Measurements from ENCODE around the gene ANAPC2. TPM values are rescaled to one million over a fixed set of nuclear protein-coding genes. Genes with fewer than 3 reads are reported as not detected.

The ANAPC2 gene
- total RNA-seq, 2 experiments from 2014 or later, result 34.8 to 90.4 TPM

DNA sequence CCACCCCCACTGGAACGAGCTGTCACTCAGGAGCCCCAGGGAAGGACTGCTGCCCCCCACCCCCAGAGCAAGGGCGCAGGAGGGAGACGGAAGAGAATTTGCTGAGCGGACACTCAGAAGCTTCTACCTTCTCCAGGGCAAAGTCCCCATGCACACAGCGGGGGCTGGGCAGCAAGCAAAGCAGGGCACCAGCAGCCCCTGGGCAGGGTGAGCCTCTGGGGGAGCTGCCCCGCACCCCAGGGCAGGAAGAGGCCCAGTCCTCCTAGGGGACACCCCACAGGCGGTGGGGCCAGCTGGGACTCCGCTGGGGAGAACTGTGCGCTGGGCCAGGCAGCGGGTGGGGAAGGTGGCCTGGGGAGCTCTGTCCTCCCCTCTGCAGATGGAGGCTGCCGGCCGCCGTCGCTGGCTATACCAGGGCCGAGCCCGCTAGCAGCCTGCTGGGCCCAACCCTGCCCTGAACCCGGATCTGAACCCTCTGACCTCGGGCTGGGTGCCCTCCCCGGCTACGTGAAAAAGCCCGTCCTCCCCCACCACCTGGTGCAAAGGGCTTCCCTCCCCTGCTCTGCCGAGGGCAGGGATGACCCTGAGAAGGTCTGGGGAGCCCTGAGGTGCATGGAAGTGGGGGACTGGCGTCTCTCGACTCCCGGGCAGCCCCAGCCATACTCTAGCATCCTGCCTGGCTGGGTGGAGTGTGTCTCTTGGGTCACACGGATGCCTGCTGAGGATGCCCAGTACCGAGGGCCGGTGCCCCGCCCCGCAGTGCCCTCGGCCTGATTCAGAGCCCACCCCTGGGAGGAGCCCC is 41.7 kb upstream of the ANAPC2 start:
- intact Hi-C loops (cut with micrococcal nuclease; ENCODE audit: unreplicated experiment), result no loop called here
- BruUV-seq (replicated peaks), result no TSS peak
- Histone ChIP-seq H3K36me3 (ENCODE audit: insufficient read depth, low read length) (no peaks in the 10 kb centered on the region), H3K27ac (ENCODE audit: low read depth, low read length, poor library complexity, severe bottlenecking) (no peak overlapping the region), H3K4me2 (ENCODE audit: low read length) (no peak overlapping the region), H4K20me1 (ENCODE audit: insufficient read depth, low read length) (no peaks in the 10 kb centered on the region), H3K79me2 (ENCODE audit: insufficient read depth, low read depth, low read length) (no peaks in the 10 kb centered on the region), H3K4me1 (ENCODE audit: insufficient read depth, low read length, poor library complexity, severe bottlenecking) (peaks cover 12% of the 10 kb centered on the region), H2AFZ (ENCODE audit: low read length) (no peak overlapping the region), H3K4me3 (ENCODE audit: low read depth, low read length, poor library complexity, severe bottlenecking) (no peak overlapping the region), H3K9me3 (ENCODE audit: low read length) (no peaks in the 10 kb centered on the region), H3K9me2 (ENCODE audit: insufficient read depth, low read length) (no peaks in the 10 kb centered on the region)
- POLR2A ChIA-PET, result no interaction called here
- TF ChIP-seq EZH2phosphoT487 (IDR thresholded peaks at IDR 0.05; ENCODE audit: borderline replicate concordance, low read depth, low read length), result no peak
- TF ChIP-seq, protein P1, sequence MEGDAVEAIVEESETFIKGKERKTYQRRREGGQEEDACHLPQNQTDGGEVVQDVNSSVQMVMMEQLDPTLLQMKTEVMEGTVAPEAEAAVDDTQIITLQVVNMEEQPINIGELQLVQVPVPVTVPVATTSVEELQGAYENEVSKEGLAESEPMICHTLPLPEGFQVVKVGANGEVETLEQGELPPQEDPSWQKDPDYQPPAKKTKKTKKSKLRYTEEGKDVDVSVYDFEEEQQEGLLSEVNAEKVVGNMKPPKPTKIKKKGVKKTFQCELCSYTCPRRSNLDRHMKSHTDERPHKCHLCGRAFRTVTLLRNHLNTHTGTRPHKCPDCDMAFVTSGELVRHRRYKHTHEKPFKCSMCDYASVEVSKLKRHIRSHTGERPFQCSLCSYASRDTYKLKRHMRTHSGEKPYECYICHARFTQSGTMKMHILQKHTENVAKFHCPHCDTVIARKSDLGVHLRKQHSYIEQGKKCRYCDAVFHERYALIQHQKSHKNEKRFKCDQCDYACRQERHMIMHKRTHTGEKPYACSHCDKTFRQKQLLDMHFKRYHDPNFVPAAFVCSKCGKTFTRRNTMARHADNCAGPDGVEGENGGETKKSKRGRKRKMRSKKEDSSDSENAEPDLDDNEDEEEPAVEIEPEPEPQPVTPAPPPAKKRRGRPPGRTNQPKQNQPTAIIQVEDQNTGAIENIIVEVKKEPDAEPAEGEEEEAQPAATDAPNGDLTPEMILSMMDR (conservative IDR thresholded peaks at IDR 0.05; ENCODE audit: low read length), result no peak
- CTCF ChIA-PET (ENCODE audit: unreplicated experiment), result no interaction called here
- no peak for DNase-seq (ENCODE audit: low spot score)

DNA sequence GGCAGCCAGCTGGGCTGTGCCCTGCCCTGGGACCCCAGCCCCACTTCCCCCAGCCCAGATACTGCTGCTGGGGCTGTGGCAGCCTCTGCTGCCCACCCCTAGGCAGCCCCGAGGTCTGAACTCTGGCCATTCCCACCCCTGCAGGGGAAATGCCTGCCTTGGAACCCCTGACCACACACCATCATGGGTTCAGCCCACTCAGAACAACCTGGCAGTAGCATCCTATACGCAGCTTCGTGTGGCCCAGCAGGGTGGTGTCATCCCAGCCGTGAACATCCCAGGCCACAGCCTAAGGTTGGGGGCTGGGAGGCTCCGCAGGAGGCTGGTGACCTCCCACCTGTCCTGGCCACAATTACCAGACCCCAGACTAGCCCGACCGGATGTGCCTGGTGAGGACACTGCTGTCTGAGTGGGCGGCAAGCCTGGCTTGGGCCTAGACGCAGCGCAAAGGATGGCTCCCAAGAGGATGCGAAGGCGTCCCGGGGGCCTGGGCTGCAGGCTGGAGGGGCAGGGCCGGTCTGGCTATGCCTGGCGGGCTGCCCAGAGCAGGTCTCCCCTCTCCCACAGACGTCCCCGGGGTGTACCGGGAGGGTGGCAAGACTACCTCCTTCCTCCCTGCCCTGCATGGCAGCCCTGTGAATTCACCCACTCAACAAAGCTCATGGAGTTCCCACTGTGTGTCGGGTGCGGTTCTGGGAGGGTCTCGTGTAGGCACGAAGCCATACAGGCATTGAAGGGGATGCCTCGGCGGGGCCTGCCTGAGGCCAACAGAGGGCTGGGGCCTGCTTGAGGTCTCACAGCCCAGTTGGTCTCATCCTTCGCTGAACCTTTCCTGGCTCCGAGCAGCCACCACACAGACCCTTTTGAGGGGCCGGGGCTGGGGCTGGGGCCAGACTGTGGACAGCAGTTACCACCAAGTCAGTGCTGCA is 40.9 kb upstream of the ANAPC2 start:
- Histone ChIP-seq H3K9me2 (ENCODE audit: insufficient read depth, low read length) (no peaks in the 10 kb centered on the region), H3K4me1 (ENCODE audit: insufficient read depth, low read length, poor library complexity, severe bottlenecking) (peaks cover 11% of the 10 kb centered on the region), H3K9me3 (ENCODE audit: low read length) (no peaks in the 10 kb centered on the region), H3K36me3 (ENCODE audit: insufficient read depth, low read length) (no peaks in the 10 kb centered on the region), H2AFZ (ENCODE audit: low read length) (no peak overlapping the region), H3K79me2 (ENCODE audit: insufficient read depth, low read depth, low read length) (no peaks in the 10 kb centered on the region), H4K20me1 (ENCODE audit: insufficient read depth, low read length) (no peaks in the 10 kb centered on the region), H3K4me2 (ENCODE audit: low read length) (no peak overlapping the region), H3K4me3 (ENCODE audit: low read depth, low read length, poor library complexity, severe bottlenecking) (no peak overlapping the region), H3K27ac (ENCODE audit: low read depth, low read length, poor library complexity, severe bottlenecking) (no peak overlapping the region)
- CTCF ChIA-PET (ENCODE audit: unreplicated experiment), result no interaction called here
- DNase-seq (ENCODE audit: low spot score), result no peak
- intact Hi-C loops (cut with micrococcal nuclease; ENCODE audit: unreplicated experiment), result no loop called here
- POLR2A ChIA-PET, result no interaction called here
- no TSS peak for BruUV-seq (replicated peaks)
- TF ChIP-seq, protein P1 (conservative IDR thresholded peaks at IDR 0.05; ENCODE audit: low read length), result no peak
- no peak for TF ChIP-seq EZH2phosphoT487 (IDR thresholded peaks at IDR 0.05; ENCODE audit: borderline replicate concordance, low read depth, low read length)
